Stimulated activated CD4-positive, alpha-beta T cell treated with anti-CD3 and anti-CD28 coated beads, Interleukin-4, amount 100 ng/mL, for 48 hours (primary cell): ENCODE data around the gene TRDMT1.
A peak's percentile ranks its signal among the peaks of the same experiment; 100 is the strongest.
"Not testable (repeated sequence)": the region's sequence is repeated elsewhere in the genome, so short reads cannot be mapped to it uniquely, and the experiment has no call there.

Source experiments
- DNase-seq, 2 donors: peaks; one replicate each; pipeline ENCODE4 v3.0.0-alpha.2; 2020; ENCODE audit warnings: low read depth in 2 of 2

TRDMT1 gene

DNA sequence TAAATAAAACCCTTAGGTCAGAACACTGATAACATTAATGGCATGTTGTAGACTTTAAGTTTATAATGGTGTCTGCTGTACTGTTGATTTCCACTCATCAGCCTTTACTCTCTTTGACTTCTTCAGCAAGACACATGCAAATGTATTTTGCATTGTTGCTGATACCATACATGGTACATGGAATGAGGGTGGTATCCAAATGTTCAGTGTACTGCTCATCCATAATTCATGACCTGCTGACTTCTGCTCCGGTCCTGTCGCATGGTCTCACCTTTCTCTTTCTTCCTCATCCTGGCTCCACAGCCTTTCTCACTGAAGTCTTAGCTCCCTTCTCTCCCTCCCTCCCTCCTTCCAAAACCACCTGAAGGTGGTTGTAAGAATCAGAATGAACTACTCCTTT lies 67.2 kb downstream of the TRDMT1 start:
- no peak for DNase-seq

DNA sequence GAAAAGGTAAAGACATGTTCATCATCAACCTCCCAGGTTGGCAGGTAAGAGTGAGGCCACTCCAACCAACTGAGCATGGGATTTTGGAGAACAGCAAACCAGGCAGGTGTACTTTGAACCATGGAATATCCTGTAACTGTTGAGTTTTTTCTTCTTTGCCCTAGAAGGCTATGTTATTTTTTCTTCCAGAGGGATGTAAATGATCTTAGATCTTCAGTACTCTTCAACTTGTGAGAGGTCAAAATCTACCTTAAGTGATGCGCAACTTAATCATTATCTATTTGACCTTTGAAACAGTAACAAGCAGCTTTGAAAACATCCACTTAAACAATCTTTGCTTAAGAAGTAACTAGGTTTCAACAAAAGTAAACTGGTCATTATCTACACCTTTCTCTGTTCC lies 71.7 kb downstream of the TRDMT1 start, which contains the start of gene CUBN:
Gene CUBN, minus strand, starts transcription at position 71 of the 400 bp plus-strand sequence. Its CDS starts 46 bp downstream, at position 25.
- no peak for DNase-seq

DNA sequence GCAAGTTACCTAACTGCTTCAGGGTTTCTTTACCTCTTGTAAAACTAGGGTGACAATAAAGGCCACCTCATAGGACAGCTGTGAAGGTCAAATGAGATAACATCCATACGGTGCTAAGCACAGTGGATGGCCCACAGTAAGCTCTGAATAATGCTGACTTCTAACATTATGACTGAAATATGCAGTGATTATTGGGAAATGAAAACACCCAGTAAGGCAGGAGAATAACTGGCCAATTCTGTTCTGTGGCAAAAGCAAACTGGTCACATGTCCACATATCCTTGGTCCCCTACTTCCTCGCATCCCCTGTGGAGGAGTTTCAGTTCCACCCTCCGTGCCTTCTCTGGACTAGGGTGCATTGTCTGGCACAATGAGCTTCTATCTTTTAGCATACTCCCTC lies 73.2 kb downstream of the TRDMT1 start:
- DNase-seq = no peak

DNA sequence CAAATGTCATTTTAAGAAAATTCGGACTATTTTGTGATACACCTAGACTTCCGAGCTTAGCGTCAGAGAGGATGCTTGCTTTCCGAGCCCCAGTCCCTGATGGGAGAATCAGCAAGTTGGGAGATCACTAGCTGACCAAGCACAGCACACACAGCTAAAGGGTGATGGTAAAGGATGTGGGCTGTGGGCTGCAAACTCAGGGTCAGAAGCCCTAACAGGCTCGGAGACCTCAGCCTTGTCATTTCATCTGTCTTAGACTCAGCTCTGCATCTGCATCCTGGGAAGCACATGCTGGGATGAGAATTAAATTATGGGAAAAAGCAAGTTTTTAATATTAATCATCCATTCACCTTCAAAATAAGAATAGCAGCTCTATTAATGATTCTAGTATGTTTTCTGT lies 75.1 kb downstream of the TRDMT1 start:
- DNase-seq = no peak

DNA sequence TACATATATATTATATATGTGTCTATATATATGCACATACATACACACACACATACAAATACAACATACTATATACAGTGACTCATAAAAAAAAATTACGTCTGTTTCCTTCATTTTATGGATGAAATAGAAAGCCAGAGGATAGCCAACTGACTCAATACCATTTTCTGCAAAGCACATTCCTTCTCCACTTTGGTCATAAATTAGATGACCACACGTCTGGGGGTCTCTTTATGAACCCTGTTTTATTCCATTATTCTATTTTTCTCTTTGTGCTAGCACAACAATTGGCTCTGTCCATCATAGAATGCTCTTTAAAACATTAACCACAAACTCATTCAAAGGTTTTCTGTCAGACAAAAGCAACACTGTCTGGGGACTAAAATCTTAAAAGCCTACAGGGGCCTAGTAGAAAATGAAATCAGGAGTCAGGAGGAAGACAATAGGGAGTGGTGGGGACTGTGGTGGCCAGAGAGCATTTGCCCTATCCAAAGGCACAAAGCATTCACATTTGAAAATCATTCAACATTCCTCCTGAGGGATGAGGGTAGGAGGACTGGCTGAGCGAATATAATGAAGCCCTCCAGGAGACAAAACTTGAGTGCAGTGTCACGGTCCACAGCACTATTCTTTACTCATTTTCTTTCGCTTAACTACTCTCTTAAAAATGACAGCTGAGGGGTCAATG lies 76.1 kb downstream of the TRDMT1 start:
- DNase-seq = no peak

DNA sequence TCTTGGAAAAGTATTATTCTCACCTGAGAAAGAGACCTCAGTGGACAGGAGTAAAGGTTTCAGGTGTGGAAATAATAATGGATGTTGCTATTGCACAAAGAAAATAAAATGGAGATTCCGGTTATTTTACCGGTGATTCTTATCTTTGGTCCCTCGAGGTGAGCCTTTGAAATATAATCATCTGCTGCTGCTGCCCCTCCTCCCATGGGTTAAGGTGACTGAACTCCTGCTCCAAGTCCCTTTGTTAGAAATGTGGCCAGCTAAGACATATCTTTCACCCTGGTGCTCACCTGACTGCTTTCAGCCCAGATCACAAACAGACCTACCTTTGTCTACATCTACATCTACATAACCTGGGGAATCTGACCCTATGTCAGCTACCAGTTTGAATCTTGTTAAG lies 77.5 kb downstream of the TRDMT1 start:
- no peak for DNase-seq

DNA sequence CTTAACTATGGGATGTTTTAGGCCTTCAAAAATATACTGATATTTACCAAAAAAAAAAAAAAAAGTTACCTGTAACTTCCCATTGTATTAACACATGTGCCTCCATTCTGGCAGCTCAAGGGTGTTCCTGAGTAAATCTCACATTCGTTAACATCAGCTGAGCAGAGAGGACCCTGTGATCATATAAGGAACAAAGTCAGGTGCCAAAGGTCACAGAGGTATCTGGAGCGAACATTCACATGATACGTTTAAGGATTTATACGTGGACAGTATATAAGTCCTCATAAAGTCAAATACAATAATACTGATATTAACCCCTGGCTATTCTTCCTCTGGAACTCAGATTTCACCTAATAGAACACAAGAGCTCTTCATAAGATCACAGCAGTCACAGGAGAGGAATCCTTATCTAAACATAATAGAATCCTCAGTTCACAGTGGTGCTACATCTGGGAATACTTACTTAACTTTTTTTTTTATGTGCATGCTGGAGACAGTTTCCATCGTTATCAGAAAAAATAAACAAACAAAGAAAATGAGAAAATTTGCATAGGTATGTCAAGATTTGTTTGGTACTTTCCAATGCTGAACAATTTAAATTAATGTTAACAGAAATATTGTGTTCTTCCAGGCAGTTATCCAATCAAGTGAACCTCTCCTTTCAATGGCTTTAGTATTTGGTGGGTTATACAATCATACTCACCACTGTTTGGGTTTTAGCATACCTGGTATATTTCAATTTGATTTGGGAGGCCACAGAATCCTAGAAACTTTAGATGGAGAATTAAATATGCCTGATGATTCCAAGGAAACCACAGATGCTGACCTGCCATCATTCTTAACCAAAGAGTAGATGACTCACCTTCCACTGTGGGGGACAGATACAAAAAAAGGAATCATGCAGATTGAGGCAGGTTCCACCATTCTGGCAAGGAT lies 78.5 kb downstream of the TRDMT1 start:
- no peak for DNase-seq

DNA sequence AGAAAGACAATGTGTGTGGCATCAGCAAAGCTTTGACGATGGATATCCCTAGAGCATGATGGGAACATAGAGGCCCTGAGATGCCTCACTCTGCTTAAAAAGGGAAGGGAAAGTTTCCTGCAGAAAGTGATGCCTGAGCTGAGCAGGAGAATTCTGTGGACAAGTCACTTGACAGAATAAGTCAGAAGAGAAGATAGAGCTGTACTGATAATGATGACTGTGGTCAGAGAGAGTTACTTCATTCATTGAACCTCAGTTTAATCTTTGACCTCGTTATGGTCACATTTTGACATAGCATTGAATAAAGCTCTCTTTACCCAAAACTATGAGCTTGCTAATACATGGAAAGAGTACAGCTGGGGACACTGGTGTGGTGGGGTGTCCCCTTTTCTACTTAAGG lies 79.4 kb downstream of the TRDMT1 start:
- DNase-seq = no peak

DNA sequence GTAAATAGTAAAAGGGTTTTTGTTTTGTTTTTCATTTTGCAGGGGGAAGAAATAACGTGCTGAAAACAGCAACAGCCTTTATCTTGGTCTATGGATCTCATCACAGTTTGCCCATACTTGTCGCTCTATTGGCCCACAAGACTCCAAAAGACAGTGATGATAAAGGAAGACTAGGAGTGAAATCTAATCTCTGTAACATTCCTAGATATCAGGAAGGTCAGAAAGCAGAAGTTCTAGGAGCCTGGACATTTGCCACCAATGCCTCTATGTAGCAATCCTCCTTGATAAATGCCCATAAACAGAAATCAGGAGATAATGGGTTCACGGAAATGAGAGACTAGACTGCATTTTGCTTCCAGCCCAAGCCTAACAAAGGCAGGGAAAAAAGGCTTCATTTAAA lies 80.8 kb downstream of the TRDMT1 start:
- DNase-seq = no peak

DNA sequence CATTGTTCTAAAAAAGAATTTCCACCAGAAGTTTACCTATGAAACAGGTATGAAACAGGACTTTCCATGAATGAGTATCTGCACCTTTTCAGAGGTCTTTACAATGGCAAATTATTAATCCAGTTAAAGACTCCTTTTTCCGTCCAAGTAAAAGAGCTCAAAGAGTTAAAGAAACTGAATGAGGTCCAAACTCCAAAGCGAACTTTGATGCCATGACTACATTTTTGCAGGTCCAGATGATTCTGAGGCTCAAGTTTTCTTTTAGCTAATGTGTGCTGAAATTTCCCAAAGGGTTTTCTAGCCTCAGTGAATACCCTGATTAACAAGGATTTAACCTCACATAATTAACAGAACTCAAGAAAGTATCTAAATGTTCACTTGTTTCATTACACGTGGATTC lies 81.6 kb downstream of the TRDMT1 start:
- DNase-seq = no peak

DNA sequence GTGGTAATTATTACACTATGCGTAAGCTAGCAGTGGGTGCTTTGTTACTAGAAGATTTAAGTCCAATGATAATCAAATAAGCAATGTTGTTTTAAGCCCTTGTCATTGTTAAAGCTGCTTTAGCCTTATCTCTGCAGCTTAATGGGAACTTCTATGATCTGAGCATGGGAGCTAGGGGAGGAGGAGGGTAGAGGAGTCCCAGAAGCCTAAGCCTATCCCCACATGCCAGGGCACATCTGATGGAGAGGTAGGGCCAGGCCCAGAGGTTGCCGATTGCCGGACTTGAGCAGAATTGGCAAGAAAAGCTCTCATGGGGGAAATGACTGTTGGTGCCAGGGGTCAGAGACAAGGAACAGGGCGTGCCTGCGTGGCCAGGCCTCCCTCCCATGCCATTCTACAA lies 85.3 kb downstream of the TRDMT1 start:
- no peak for DNase-seq

DNA sequence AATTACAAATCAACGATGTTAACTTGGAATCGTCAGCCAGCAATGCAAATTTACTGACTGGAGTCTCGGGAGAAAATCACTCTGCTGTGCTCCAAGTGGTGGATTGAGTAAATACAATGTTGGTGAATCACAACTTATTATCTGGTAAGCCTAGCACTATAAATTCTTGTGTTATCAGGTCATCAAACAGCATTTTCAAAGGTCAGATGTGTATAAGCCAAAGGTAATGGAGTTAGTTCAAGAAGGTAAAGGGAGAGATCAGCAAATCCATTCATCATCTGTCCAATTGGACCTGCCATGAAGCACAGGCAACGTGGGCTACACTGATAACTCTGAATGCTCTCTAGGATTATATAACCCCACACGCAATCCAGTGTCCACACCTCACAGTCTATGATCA lies 85.8 kb downstream of the TRDMT1 start:
- no peak for DNase-seq

DNA sequence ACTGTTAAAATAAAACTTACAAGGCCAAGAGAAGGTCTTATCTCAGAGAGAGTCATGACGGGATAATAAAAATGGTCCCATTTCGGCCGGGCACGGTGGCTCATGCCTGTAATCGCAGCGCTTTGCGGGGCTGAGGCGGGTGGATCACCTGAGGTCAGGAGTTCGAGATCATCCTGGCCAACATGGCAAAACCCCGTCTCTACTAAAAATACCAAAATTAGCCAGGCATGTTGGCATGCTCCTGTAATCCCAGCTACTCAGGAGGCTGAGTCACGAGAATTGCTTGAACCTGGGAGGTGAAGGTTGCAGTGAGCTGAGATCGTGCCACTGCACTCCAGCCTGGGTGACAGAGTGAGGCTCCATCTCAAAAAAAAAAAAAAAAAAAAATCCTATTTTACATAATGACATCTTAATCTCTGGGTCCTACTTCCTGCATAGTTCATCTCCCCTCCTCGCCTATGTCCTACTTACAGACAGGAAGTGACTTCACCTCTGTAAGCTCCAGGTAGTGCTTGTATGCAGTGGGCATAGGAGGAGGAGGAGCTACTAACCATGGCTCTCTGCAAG lies 86.5 kb downstream of the TRDMT1 start:
- not testable (repeated sequence) for DNase-seq

DNA sequence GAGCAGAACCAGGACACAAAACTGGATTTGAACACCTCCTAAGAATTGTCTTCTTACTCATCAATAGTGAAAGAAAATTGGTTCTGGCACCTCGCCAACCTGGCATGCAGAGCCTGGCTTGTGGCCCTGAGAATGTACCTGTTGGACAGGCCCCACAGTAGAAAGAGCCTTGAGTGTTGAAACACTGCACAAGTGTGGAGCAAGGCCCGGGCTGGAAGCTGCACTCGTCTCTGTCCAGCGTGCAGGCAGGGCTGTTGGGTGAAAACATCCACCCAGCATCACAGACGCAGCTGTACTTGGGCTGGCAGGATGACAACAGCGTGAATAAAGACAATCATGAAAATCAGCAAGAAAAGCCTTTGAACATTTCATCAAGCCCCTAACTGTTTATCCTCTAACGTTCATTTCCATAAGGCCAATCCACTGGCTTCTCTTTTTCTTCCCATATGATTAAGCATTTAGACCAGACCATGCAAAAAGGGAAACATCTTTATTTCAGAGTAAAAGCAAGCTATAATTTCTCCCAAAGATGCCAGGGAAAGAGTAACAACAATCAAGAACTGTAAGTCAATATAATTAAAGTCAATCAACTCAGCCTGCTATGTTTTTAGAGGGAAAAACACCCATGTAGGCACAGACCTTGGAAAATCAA lies 87.5 kb downstream of the TRDMT1 start:
- DNase-seq = peak in 1 of 2 donors; percentile 10

DNA sequence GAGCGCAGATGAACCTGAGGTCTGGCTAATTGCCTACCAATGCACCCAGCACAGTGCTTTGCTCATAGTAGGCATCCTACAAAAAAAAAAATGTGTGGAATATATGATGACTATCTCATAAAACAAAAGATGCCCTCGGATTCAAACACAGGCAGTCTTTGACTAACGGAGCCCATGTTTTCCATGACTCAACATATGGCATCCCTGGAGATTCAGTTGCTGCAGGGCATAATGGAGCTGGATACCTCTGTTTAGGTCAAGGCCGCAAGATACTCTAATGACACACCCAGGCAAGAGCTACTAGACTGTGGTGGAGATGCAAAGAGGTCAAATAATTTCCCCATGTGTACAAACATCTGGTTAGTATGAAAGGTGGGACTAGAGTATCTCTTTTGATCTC lies 88.1 kb downstream of the TRDMT1 start:
- no peak for DNase-seq

DNA sequence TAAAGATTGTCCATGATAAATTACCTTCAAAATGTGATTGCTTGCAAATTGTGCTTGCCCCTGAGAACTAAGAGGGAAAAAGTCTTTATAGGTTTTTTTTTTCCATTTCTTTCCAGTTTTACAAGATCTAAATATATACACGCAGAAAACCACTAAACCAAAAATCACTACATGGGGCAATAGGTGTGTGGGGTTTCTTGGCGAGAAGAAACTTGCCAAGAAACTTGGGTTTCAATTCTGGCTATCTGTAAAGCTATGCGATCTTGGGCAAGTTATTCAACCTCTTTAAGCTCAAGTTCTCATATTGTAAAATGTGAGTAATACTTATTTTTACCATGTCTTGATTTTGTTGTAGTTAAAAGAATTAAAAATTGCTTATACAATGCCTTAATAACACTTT lies 88.9 kb downstream of the TRDMT1 start:
- no peak for DNase-seq

DNA sequence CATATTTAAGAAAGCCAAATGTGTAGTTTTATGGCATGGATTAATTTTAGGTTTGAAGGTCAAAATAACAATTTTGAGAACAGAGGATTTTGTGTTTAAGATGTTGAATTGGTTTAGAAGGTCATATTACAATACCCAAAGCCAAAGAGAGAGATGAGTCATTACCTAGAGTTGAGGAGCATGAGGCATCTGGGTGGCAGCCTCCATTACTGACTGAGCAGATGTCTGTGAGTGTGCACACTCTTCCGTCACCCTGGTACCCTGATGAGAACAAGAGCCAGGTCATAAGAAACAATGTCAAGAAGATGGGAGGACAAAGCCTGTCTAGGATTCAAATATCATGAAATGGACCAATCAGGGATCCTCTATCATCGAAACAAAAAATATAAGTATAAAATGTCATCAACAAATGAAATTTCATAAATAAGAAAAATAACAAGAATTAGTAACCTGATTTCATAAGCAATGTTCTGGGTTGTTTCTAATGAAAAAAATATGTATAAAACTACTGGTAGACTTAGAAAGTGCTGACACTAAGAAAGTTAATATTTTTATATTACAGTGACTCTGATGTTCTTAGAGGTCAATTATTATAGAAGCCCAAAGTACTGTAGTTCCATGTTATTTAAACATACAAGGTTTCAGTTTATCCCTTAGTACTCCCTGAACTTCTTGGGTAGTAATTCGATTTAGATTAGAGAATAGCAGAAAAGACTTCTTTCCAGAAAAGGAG lies 91.8 kb downstream of the TRDMT1 start:
- DNase-seq = no peak

DNA sequence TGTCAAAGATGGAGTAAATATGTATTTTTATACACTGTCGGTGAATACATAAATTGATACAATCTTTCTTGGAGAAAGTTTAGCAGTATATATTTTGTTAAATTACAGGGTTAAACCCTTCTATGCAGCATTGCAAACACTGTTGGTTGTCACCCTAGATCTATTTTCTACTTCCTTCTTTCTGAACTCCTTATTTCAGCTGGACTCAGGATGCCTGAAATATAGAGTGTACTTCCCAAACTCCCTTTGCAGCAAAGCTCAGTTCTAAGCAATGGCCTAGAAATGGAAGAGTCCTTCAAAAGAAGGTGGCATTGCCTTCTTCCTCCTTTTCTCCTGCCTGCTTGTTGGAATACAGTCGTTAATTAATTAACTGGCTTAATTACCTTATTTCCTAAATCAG lies 92.4 kb downstream of the TRDMT1 start:
- DNase-seq = no peak

DNA sequence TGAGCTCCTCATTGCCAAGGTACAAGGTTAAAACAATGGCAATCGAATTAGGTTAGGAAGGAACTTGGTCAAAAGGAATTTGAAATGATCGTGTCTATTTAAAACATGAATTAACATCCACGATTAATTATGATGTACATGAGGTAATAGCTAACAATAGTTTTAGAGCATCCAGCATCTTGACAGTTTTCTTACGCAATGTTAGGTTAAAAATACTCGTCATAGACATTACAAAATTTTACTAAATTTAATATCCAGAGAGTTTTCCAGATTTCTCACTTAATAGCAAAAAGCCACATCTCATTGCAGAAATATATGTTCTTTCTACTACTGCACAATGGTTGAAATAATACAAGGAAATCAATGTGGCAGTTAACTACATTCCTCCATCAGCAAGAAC lies 94.5 kb downstream of the TRDMT1 start:
- no peak for DNase-seq

DNA sequence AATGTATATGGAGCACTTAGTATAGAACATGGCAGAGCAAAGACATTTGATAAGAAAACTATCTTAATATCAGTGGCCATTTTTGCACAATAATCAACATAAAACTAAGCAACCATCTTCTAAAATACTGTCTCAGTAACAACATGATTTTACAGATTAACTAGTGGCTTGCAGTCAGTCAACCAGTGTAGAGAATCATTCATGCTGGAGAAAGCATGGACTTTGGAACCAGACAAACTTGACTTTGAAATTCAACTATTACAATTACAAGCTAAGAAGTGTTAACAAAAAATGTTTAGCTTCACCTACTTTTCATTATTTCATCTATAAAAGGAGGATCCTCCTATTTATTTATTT lies 99.6 kb downstream of the TRDMT1 start:
- DNase-seq = no peak

DNA sequence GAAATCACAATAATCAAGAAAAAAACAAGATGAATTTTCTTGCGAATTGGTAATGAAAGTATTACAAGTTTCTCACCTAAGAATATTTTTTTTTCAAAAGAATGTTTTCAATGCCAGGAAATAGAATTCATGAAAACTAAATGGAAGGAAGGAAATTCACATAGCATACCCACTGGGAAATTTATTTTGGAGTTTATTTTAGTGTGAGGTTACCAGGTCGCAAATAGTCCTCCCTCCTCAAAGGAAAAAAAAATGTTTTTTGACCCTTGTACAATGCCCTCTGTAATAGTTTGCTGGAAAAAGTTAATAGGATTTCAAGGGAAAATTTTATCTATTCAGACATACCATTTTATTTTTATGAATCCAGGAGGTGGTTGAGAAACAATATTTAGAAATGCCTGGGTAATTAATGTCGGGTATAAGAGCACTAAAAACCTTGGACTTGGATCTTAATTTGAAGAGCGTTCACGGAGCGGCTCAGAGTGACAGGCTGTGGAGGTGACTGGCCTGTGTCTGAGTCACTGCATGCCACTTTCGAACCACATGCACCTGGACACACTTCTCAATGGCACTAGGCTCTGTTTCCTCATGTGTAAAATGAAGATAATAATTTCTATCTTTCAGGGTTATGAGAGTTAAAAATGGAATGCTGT lies 100.1 kb downstream of the TRDMT1 start:
- DNase-seq = no peak
